MM.1S (cell line): ENCODE measurements around the gene COL6A3.
"Not testable (repeated sequence)": the region's sequence is repeated elsewhere in the genome, so short reads cannot be mapped to it uniquely, and the experiment has no call there.

Experiments used
- DNase-seq: peaks from one replicate; pipeline ENCODE4 v3.0.0-alpha.2; 2015
- H2AFZ ChIP-seq: fragments of 300-600 bp; sonication (generic); 2 replicates; pipeline ENCODE4 v1.6.0; 2016; ENCODE audit warnings: antibody characterized with exemption, low read length
- H3F3A ChIP-seq: fragments of 300-600 bp; sonication (generic); 2 replicates; pipeline ENCODE4 v1.6.1; 2016; ENCODE audit warnings: mild to moderate bottlenecking, antibody characterized with exemption, low read length, moderate library complexity, mixed read lengths; ENCODE audit not compliant: insufficient read depth
- H3K27ac ChIP-seq: fragments of 300-600 bp; sonication (generic); 2 replicates; pipeline ENCODE4 v1.5.1; 2016; ENCODE audit warnings: mild to moderate bottlenecking, low read length
- H3K27me3 ChIP-seq: fragments of 300-600 bp; sonication (generic); replicated peaks from 2 replicates; pipeline ENCODE4 v1.6.0; 2016; ENCODE audit warnings: low read length; ENCODE audit not compliant: insufficient read depth
- H3K36me3 ChIP-seq: fragments of 300-600 bp; sonication (generic); replicated peaks from 2 replicates; pipeline ENCODE4 v1.6.1; 2016; ENCODE audit warnings: mild to moderate bottlenecking, low read length, mixed read lengths; ENCODE audit not compliant: insufficient read depth
- H3K4me1 ChIP-seq: fragments of 300-600 bp; sonication (generic); 2 replicates; pipeline ENCODE4 v1.6.1; 2016; ENCODE audit warnings: low read length, mixed read lengths
- H3K4me2 ChIP-seq: fragments of 300-600 bp; sonication (generic); 2 replicates; pipeline ENCODE4 v1.6.0; 2016; ENCODE audit warnings: low read depth, low read length
- H3K4me3 ChIP-seq: fragments of 300-600 bp; sonication (generic); 2 replicates; pipeline ENCODE4 v1.5.1; 2016; ENCODE audit warnings: low read length, mixed read lengths
- H3K79me2 ChIP-seq: fragments of 300-600 bp; sonication (generic); 2 replicates; pipeline ENCODE4 v1.6.1; 2016; ENCODE audit warnings: mixed run types, low read length, mixed read lengths
- H3K9ac ChIP-seq: fragments of 300-600 bp; sonication (generic); 2 replicates; pipeline ENCODE4 v1.6.1; 2016; ENCODE audit warnings: low read length, mixed read lengths
- H3K9me2 ChIP-seq: fragments of 300-600 bp; sonication (generic); replicated peaks from 2 replicates; pipeline ENCODE4 v1.6.1; 2016; ENCODE audit warnings: mild to moderate bottlenecking, low read length, mixed read lengths; ENCODE audit not compliant: insufficient read depth
- H3K9me3 ChIP-seq: fragments of 300-600 bp; sonication (generic); replicated peaks from 2 replicates; pipeline ENCODE4 v1.6.1; 2016; ENCODE audit warnings: mild to moderate bottlenecking, low read length, mixed read lengths; ENCODE audit not compliant: insufficient read depth
- H4K20me1 ChIP-seq: fragments of 300-600 bp; sonication (generic); 2 replicates; pipeline ENCODE4 v1.6.1; 2016; ENCODE audit warnings: mild to moderate bottlenecking, low read length, moderate library complexity, mixed read lengths; ENCODE audit not compliant: insufficient read depth
- EZH2 ChIP-seq: fragments of 300-600 bp; sonication (generic); optimal IDR thresholded peaks from 2 replicates; pipeline ENCODE3; 2017; ENCODE audit warnings: low read depth, mild to moderate bottlenecking, antibody characterized with exemption, low read length, mixed read lengths
- EZH2phosphoT487 ChIP-seq: fragments of 300-600 bp; sonication (generic); IDR thresholded peaks from 2 replicates; pipeline ENCODE4 v1.6.1; 2018; ENCODE audit warnings: antibody characterized with exemption, low read length
- TF ChIP-seq, protein P1 (sequence below): fragments of 300-600 bp; sonication (generic); IDR thresholded peaks from 2 replicates; pipeline ENCODE4 v1.5.1; 2016; ENCODE audit warnings: antibody characterized with exemption, low read length, mixed read lengths

COL6A3 gene

DNA sequence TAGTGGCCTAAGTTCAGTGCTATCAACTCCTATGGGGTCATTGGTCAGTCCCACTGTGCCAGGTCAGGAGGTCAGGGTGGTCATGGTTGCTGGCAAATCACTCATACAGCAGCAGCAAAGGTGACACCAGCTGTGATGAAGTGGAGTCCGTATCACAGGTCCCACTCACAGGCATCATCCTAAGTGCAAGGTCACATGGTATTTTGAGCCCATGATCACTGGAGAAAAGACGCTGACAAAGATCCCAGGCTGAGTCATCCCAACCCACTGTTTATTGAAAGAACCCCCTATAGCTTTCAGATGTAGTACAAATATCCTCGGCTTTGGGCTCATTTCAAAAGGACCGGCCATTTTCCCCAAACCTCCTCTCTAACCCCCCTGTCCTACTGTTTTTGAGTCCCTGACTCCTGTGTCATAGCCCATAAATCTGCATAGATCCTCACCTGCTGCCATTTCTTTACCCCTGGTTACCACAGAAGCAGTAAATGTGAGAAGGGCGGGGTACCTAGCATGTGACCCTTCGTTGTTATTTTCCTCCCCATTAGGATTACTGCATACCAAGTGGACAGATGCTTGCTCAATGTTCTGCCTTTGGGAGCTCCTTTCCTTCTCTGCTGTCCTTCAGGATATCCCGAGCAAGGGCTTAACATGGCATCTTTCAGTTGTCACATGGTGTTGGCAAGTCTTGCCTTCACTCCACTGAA, 107.7 kb downstream of the COL6A3 start:
- H3K79me2 ChIP-seq, result no peaks in the 10 kb centered on the region
- H3K4me2 ChIP-seq, result no peak overlapping the region
- no peaks in the 10 kb centered on the region for H3K4me1 ChIP-seq
- no peak overlapping the region for H3K4me3 ChIP-seq
- no peak for DNase-seq
- no peaks in the 10 kb centered on the region for H3K9me3 ChIP-seq
- H3K9me2 ChIP-seq, result no peaks in the 10 kb centered on the region
- no peaks in the 10 kb centered on the region for H4K20me1 ChIP-seq
- no peaks in the 10 kb centered on the region for H3K36me3 ChIP-seq
- H3K27me3 ChIP-seq, result no peaks in the 10 kb centered on the region
- H3K27ac ChIP-seq, result no peak overlapping the region
- H3K9ac ChIP-seq, result no peak overlapping the region
- no peaks in the 10 kb centered on the region for H3F3A ChIP-seq
- TF ChIP-seq, protein P1, sequence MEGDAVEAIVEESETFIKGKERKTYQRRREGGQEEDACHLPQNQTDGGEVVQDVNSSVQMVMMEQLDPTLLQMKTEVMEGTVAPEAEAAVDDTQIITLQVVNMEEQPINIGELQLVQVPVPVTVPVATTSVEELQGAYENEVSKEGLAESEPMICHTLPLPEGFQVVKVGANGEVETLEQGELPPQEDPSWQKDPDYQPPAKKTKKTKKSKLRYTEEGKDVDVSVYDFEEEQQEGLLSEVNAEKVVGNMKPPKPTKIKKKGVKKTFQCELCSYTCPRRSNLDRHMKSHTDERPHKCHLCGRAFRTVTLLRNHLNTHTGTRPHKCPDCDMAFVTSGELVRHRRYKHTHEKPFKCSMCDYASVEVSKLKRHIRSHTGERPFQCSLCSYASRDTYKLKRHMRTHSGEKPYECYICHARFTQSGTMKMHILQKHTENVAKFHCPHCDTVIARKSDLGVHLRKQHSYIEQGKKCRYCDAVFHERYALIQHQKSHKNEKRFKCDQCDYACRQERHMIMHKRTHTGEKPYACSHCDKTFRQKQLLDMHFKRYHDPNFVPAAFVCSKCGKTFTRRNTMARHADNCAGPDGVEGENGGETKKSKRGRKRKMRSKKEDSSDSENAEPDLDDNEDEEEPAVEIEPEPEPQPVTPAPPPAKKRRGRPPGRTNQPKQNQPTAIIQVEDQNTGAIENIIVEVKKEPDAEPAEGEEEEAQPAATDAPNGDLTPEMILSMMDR, result no peak
- TF ChIP-seq EZH2 (no peak), EZH2phosphoT487 (no peak)
- H2AFZ ChIP-seq, result no peak overlapping the region

DNA sequence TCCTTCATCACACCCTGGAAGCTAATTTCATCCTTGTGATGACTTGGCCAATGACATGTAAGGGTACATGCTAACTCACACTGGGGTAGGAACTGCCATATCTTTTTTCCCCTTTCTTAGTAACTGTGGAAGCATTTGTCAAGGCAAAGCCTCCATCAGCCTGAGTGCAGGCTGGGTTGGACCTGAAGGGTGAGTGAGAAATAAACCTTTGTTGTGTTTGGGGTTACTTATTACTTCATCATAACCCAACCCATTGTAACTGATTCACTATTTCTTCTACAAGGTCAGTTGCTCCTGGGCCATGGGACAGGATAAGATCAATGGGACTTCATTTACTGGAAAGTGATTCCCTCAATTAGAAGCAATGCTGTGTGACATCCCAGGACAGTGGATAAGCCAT, 108.4 kb downstream of the COL6A3 start:
- no peaks in the 10 kb centered on the region for H3K4me1 ChIP-seq
- no peaks in the 10 kb centered on the region for H4K20me1 ChIP-seq
- no peaks in the 10 kb centered on the region for H3K9me2 ChIP-seq
- H3K27ac ChIP-seq, result no peak overlapping the region
- no peaks in the 10 kb centered on the region for H3K36me3 ChIP-seq
- no peaks in the 10 kb centered on the region for H3K9me3 ChIP-seq
- H3K9ac ChIP-seq, result no peak overlapping the region
- DNase-seq, result no peak
- no peak overlapping the region for H2AFZ ChIP-seq
- no peak overlapping the region for H3K4me2 ChIP-seq
- no peaks in the 10 kb centered on the region for H3K27me3 ChIP-seq
- H3K4me3 ChIP-seq, result no peak overlapping the region
- no peaks in the 10 kb centered on the region for H3K79me2 ChIP-seq
- H3F3A ChIP-seq, result no peaks in the 10 kb centered on the region
- TF ChIP-seq EZH2 (no peak), EZH2phosphoT487 (no peak)
- TF ChIP-seq, protein P1, result no peak

DNA sequence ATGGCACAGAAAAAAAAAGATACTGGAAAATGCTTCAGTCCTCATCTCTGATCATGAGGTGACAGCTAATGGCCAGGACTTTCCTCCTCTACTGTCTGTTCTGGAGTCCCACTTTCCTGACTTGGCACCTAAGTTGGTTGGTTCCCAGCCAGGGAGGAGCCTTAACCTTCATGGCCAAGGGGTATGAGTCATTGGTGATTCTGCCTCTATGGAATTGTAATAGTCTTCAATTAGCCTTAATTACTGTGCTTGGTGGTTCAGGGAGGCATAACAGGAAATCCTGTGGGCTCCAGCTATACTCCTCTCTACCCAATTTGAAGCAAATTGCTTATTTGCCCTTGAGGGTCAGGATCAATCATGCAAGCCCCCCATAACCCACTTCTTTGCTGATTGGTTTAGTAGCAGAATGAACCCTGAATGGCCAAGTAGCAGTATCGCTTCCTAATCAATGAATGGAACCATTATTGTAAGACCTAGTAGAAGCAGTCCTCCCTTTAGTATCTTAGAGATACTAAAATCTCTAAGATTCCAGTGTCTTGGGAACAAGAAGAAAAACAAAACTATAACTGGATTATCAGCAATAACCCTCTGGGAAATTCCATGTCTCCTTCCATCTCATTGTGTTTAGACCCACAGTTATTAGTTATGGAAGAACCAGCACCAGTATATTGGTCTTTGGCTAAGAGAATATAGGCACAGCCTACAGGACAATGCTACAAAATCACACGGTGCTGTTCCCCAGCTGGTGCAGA, 109.0 kb downstream of the COL6A3 start:
- no peak for DNase-seq
- Histone ChIP-seq H3K9me3 (no peaks in the 10 kb centered on the region), H3K9me2 (no peaks in the 10 kb centered on the region), H4K20me1 (no peaks in the 10 kb centered on the region), H3K4me2 (no peak overlapping the region), H3K27ac (no peak overlapping the region), H3K27me3 (no peaks in the 10 kb centered on the region), H3K4me3 (no peak overlapping the region), H3K4me1 (no peaks in the 10 kb centered on the region), H3K9ac (no peak overlapping the region), H2AFZ (no peak overlapping the region), H3K36me3 (no peaks in the 10 kb centered on the region), H3F3A (no peaks in the 10 kb centered on the region), H3K79me2 (no peaks in the 10 kb centered on the region)
- TF ChIP-seq EZH2 (no peak), EZH2phosphoT487 (no peak)
- TF ChIP-seq, protein P1, result no peak

DNA sequence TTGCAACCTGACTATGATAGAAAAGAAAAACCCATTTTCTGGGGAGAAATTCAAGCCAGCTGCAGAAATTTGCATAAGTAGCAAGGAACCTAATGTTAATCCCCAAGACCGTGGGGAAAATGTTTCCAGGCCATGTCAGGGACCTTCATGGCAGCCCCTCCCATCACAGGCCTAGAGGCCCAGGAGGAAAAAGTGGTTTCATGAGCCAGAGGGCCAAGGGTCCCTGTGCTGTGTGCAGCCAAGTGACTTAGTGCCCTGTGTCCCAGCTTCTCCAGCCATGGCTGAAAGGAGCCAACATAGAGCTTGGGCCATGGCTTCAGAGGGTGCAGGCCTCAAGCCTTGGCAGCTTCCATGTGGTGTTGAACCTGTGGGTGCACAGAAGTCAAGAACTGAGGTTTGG, 110.7 kb downstream of the COL6A3 start:
- not testable (repeated sequence) for H2AFZ ChIP-seq, H3K4me3 ChIP-seq, H3F3A ChIP-seq, DNase-seq, H3K27me3 ChIP-seq, H3K9ac ChIP-seq, H4K20me1 ChIP-seq, H3K36me3 ChIP-seq, H3K4me2 ChIP-seq, H3K27ac ChIP-seq, H3K79me2 ChIP-seq, H3K9me2 ChIP-seq, H3K4me1 ChIP-seq, H3K9me3 ChIP-seq
